HepG2 (cell line): ENCODE measurements around the gene CYBB. TPM values are rescaled to one million over a fixed set of nuclear protein-coding genes. Genes with fewer than 3 reads are reported as not detected.

ENCODE experiments used
- ATAC-seq: fragments of 200-7000 bp; cut with Tn5 transposase; 3 replicates; pipeline ENCODE4 v1.9.1; 2020; ENCODE audit warnings: mild to moderate bottlenecking, moderate library complexity
- BruUV-seq: library from RNA; stranded (reverse); fragments of 400-500 nt; replicated peaks from 2 replicates; lab custom pipeline; 2021; lab: Mats Ljungman, UMichigan
- CTCF ChIA-PET: fragments of 300-600 bp; formaldehyde crosslinking; extraction: SDS; loops from one replicate; lab custom pipeline; 2021; ENCODE audit warnings: low total read pairs, inconsistent platforms, low intra/inter-chr PET ratio; lab: Yijun Ruan, JAX
- POLR2A ChIA-PET: fragments of 350-600 bp; sonication (Branson Sonifier 250); formaldehyde crosslinking; loops from one replicate; lab custom pipeline; 2020; ENCODE audit warnings: antibody characterized with exemption, inconsistent platforms; lab: Yijun Ruan, JAX
- DNase-seq: peaks from one replicate; pipeline ENCODE4 v3.0.0-alpha.2; 2015; ENCODE audit warnings: low spot score
- FAIRE-seq: peaks from 3 replicates; lab custom pipeline; 2011; peaks lifted over from hg19 to GRCh38; lab: Jason Lieb, UNC
- H2AFZ ChIP-seq: one replicate; pipeline ENCODE4 v1.6.1; 2011; ENCODE audit warnings: low read length, inconsistent platforms
- H3K27ac ChIP-seq: fragments of 300-600 bp; 3 replicates; pipeline ENCODE4 v1.8.0; 2011; ENCODE audit warnings: mixed run types, mild to moderate bottlenecking, mixed read lengths, low read length, inconsistent platforms; ENCODE audit not compliant: insufficient read depth; ENCODE audit errors: extremely low read length
- H3K27me3 ChIP-seq, 2 experiments: fragments of 200-600 bp in 1 of 2; 2 replicates in 1 of 2; 3 replicates in 1 of 2; pipeline versions ENCODE4 v1.6.0 to v1.8.0; 2011; ENCODE audit warnings: low read length in 2 of 2, mild to moderate bottlenecking in 2 of 2, moderate library complexity in 2 of 2, inconsistent platforms in 1 of 2; ENCODE audit not compliant: insufficient read depth in 2 of 2, control insufficient read depth in 1 of 2
- H3K36me3 ChIP-seq, 2 experiments: fragments of 200-600 bp in 1 of 2; replicated peaks in 1 of 2; 2 replicates in 1 of 2; 3 replicates in 1 of 2; pipeline versions ENCODE4 v1.5.1 to v1.8.0; 2011; ENCODE audit warnings: low read length in 2 of 2, inconsistent platforms in 1 of 2; ENCODE audit not compliant: insufficient read depth in 2 of 2, control insufficient read depth in 1 of 2
- H3K4me1 ChIP-seq: 2 replicates; pipeline ENCODE4 v1.5.1; 2012; ENCODE audit warnings: low read length, inconsistent platforms; ENCODE audit not compliant: insufficient read depth
- H3K4me2 ChIP-seq: 2 replicates; pipeline ENCODE4 v1.6.0; 2011; ENCODE audit warnings: low read depth, low read length, inconsistent platforms
- H3K4me3 ChIP-seq, 3 experiments: fragments of 200-600 bp in 1 of 3; sonication (generic), shearing (Covaris generic) in 1 of 3; replicated peaks in 1 of 3; 2 replicates each; pipeline ENCODE4 v1.5.1; 2011 to 2016; ENCODE audit warnings: low read length in 3 of 3, inconsistent platforms in 2 of 3, low read depth in 2 of 3, mild to moderate bottlenecking in 2 of 3, control low read depth in 1 of 3, mixed read lengths in 1 of 3; ENCODE audit not compliant: insufficient read depth in 1 of 3
- H3K79me2 ChIP-seq: one replicate; pipeline ENCODE4 v1.6.1; 2011; ENCODE audit warnings: low read length, inconsistent platforms; ENCODE audit not compliant: insufficient read depth
- H3K9ac ChIP-seq: 2 replicates; pipeline ENCODE4 v1.6.0; 2011; ENCODE audit warnings: mild to moderate bottlenecking, low read depth, low read length, inconsistent platforms; ENCODE audit not compliant: insufficient read depth
- H3K9me3 ChIP-seq: 2 replicates; pipeline ENCODE4 v1.5.1; 2012; ENCODE audit warnings: mild to moderate bottlenecking, low read length
- H4K20me1 ChIP-seq: 2 replicates; pipeline ENCODE4 v1.6.0; 2011; ENCODE audit warnings: inconsistent platforms, mild to moderate bottlenecking, low read length, moderate library complexity; ENCODE audit not compliant: insufficient read depth
- DMAP1 ChIP-seq: IDR thresholded peaks from 2 replicates; pipeline ENCODE4 v1.6.1; 2016
- HNRNPH1 ChIP-seq: fragments of 200-400 bp; formaldehyde crosslinking; optimal IDR thresholded peaks from 2 replicates; pipeline ENCODE3; 2017; ENCODE audit warnings: mild to moderate bottlenecking, low read depth, low read length
- HOMEZ ChIP-seq: IDR thresholded peaks from 2 replicates; pipeline ENCODE4 v1.6.1; 2016; ENCODE audit warnings: low read depth
- MBD4 ChIP-seq: IDR thresholded peaks from 2 replicates; pipeline ENCODE4 v1.6.1; 2012; ENCODE audit warnings: low read length, inconsistent platforms, borderline replicate concordance
- PBX2 ChIP-seq: IDR thresholded peaks from 2 replicates; pipeline ENCODE4 v1.6.1; 2016; ENCODE audit warnings: control low read depth
- PITX1 ChIP-seq: sonication (generic); formaldehyde crosslinking; IDR thresholded peaks from 2 replicates; pipeline ENCODE4 v1.5.1; 2020; ENCODE audit warnings: mild to moderate bottlenecking, missing genetic modification reagents
- RBM22 ChIP-seq: fragments of 200-400 bp; formaldehyde crosslinking; optimal IDR thresholded peaks from 2 replicates; pipeline ENCODE3; 2017; ENCODE audit warnings: mild to moderate bottlenecking, low read length, moderate library complexity
- RCOR2 ChIP-seq: IDR thresholded peaks from 2 replicates; pipeline ENCODE4 v1.6.1; 2016; ENCODE audit warnings: missing biosample characterization, missing genetic modification reagents
- YEATS4 ChIP-seq: sonication (generic); formaldehyde crosslinking; IDR thresholded peaks from 2 replicates; pipeline ENCODE4 v1.4.0; 2020; ENCODE audit warnings: missing genetic modification reagents, borderline replicate concordance
- YY1 ChIP-seq: IDR thresholded peaks from 2 replicates; pipeline ENCODE4 v1.6.1; 2011; ENCODE audit warnings: low read length, low read depth, moderate library complexity, mild to moderate bottlenecking; ENCODE audit not compliant: insufficient read depth, insufficient replicate concordance
- ZFP41 ChIP-seq: sonication (generic); formaldehyde crosslinking; IDR thresholded peaks from 2 replicates; pipeline ENCODE4 v1.4.0; 2020; ENCODE audit warnings: mild to moderate bottlenecking, missing genetic modification reagents, borderline replicate concordance
- ZFP90 ChIP-seq: sonication (generic); formaldehyde crosslinking; IDR thresholded peaks from 2 replicates; pipeline ENCODE4 v1.8.0; 2022; ENCODE audit warnings: missing genetic modification reagents, mild to moderate bottlenecking, inconsistent platforms, borderline replicate concordance
- ZNF124 ChIP-seq: sonication (generic); formaldehyde crosslinking; IDR thresholded peaks from 2 replicates; pipeline ENCODE4 v1.4.0; 2020; ENCODE audit warnings: missing genetic modification reagents
- ZNF354B ChIP-seq: sonication (generic); formaldehyde crosslinking; IDR thresholded peaks from 2 replicates; pipeline ENCODE4 v1.8.0; 2022; ENCODE audit warnings: mild to moderate bottlenecking, missing genetic modification reagents
- ZNF563 ChIP-seq: sonication (generic); formaldehyde crosslinking; IDR thresholded peaks from 2 replicates; pipeline ENCODE4 v1.8.0; 2022; ENCODE audit warnings: mild to moderate bottlenecking, moderate library complexity, missing genetic modification reagents
- WGBS: methylation state at CpG from one replicate; pipeline ENCODE4 v1.1.6; 2017; ENCODE audit warnings: low lambda C conversion rate; 5-methylcytosine and 5-hydroxymethylcytosine counted together
- in situ Hi-C: cut with HindIII; loops from 2 replicates; pipeline ENCODE4 v1.10.0; 2017; ENCODE audit warnings: low pct_unique_long_range_greater_than_20kb; ENCODE audit not compliant: extremely low pct_ligation_motif_present
- intact Hi-C: fragments of 100-400 bp; cut with micrococcal nuclease; formaldehyde crosslinking; loops from one replicate; pipeline ENCODE4 v1.10.0; 2022; ENCODE audit not compliant: unreplicated experiment
- polyA plus RNA-seq, 8 experiments: library from polyadenylated mRNA; depleted of rRNA in 3 of 8; stranded (reverse) in 7 of 8; unstranded in 1 of 8; fragments of >200 nt; fragmentation: Illumina TruSeq in 4 of 8; extraction: Trizol in 4 of 8; gene quantifications; 2 replicates each; pipeline versions ENCODE4 v1.2.1 to v1.2.3, GENCODE V29; 2011 to 2016; ENCODE audit warnings: low read depth in 4 of 8, missing spikeins in 1 of 8, mixed read lengths in 1 of 8; ENCODE audit not compliant: insufficient read depth in 1 of 8
- total RNA-seq, 5 experiments: library from RNA; depleted of rRNA; stranded (reverse); fragments of >200 nt; fragmentation: Illumina TruSeq; extraction: Trizol; gene quantifications; 2 replicates each; pipeline ENCODE4 v1.2.3, GENCODE V29; 2016; ENCODE audit warnings: low read depth in 1 of 5
- TF ChIP-seq, protein P1 (sequence below): sonication (generic); formaldehyde crosslinking; IDR thresholded peaks from 2 replicates; pipeline ENCODE4 v1.4.0; 2020; ENCODE audit warnings: missing genetic modification reagents
- TF ChIP-seq, protein P2 (sequence below): sonication (generic); formaldehyde crosslinking; IDR thresholded peaks from 2 replicates; pipeline ENCODE4 v1.5.1; 2020; ENCODE audit warnings: missing genetic modification reagents, mild to moderate bottlenecking, borderline replicate concordance

Gene CYBB
- total and polyA plus RNA-seq, 2 of the 13 experiments (the other 11 are each of a cell fraction or from before 2014, with no cell fraction given), result not detected

GRCh38 chrX:37854148-37854547 lies 74.3 kb downstream of the CYBB start (continued):
- no peak for TF ChIP-seq PBX2 (CRISPR knock-in tag)
- no peak for TF ChIP-seq HNRNPH1
- no peak for TF ChIP-seq HOMEZ
- no peak for TF ChIP-seq ZFP90 (CRISPR knock-in tag)
- TF ChIP-seq, all 625 proteins: peak for 0

GRCh38 chrX:37854748-37855147 lies 74.9 kb downstream of the CYBB start:
- POLR2A ChIA-PET, result no interaction called here
- intact Hi-C loops, result no loop called here
- DNase-seq (no peak), ATAC-seq (no peak), FAIRE-seq (no peak)
- BruUV-seq, result no TSS peak
- no peak overlapping the region for H2AFZ ChIP-seq
- H3K9ac ChIP-seq, result no peak overlapping the region
- H3K4me3 ChIP-seq, result no peak overlapping the region
- 0% methylated on average over 2 of the region's 2 CpGs for WGBS
- H3K36me3 ChIP-seq, result no peaks in the 10 kb centered on the region
- H4K20me1 ChIP-seq, result no peaks in the 10 kb centered on the region
- no peaks in the 10 kb centered on the region for H3K4me1 ChIP-seq
- no peaks in the 10 kb centered on the region for H3K79me2 ChIP-seq
- TF ChIP-seq YY1 (no peak), PITX1 (CRISPR knock-in tag) (no peak), ZNF354B (CRISPR knock-in tag) (no peak), ZFP41 (no peak), ZNF124 (CRISPR knock-in tag) (no peak), YEATS4 (CRISPR knock-in tag) (no peak), ZNF563 (CRISPR knock-in tag) (no peak), RCOR2 (CRISPR knock-in tag) (no peak), MBD4 (no peak), DMAP1 (no peak), RBM22 (no peak)
- TF ChIP-seq, protein P1, sequence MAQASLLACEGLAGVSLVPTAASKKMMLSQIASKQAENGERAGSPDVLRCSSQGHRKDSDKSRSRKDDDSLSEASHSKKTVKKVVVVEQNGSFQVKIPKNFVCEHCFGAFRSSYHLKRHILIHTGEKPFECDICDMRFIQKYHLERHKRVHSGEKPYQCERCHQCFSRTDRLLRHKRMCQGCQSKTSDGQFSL, result no peak
- TF ChIP-seq, protein P2, sequence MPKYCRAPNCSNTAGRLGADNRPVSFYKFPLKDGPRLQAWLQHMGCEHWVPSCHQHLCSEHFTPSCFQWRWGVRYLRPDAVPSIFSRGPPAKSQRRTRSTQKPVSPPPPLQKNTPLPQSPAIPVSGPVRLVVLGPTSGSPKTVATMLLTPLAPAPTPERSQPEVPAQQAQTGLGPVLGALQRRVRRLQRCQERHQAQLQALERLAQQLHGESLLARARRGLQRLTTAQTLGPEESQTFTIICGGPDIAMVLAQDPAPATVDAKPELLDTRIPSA, result no peak
- H3K27ac ChIP-seq, result no peak overlapping the region
- H3K27me3 ChIP-seq, result no peaks in the 10 kb centered on the region
- in situ Hi-C loops, result no loop called here
- H3K4me2 ChIP-seq, result no peak overlapping the region
- H3K9me3 ChIP-seq, result no peaks in the 10 kb centered on the region
- CTCF ChIA-PET, result no interaction called here
